ENCODE results near the gene KIAA0232.

KIAA0232 gene

DNA sequence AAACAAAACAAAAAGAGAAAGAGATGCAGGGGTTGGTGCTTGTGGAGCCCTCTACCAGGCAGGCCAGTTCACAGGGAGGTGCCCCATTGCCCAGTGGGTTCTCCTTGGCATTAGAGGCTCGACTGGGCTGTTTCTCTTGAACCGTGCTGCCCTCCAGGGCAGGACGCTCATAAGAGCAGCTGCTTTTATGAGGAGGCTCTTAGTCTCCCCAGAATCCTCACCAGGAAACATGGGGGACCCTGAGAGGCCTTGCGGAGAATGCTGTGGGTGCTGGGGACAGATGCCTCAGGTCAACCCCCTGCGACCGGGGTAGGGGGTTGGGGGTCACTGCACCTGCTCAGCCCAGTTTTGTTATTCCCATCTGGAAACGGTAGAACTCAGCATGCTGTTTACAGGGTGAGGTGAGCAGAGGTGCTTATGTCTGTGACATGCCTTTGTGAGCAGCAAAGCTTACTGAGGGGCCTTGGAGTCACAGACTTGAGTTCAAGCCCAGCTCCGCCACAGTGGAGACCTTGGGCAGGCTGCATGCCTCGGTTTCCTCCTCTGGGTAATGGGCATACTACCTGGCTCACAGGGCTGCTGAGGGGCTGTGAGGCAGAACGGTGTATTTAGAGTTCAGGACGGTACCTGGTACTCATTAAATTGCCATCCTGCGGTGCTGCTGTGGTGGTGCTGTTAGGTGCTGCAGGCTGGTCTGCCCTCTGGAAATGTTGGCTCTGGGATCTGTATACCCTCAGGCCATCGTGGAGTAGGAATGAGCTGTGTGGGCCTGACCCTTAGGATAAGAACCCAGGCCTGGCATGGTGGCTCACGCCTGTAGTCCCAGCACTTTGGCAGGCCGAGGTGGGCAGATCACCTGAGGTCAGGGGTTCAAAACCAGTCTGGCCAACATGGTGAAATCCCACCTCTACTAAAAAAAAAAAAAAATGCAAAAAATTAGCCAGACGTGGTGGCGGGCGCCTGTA is 132.8 kb downstream of the KIAA0232 start:
- DNase-seq (ENCODE audit: low read depth in 2 of 2), result no peak

DNA sequence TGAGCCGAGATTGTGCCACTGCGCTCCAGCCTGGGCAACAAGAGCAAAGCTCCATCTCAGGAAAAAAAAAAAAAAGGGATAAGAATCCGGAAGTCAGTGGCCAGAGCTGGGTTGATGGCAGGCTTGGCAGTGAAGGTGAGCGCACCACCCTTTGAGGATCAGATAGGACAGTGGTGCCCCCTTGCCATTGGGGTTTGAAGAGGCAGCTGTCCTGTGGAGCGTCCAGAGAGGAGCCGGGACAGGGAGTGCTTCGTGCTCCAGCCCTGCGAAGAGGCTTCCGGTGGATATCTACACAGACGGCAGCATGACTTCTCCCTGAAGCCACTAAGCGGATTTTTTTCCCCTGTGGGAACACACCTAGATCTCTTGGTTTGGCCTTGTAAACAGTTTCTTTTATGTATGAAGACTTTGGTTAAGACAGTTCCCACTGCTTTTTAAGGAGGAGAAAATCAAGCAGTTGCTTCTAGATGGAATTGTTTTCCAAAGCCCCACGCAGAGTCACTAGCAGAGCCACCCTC is 133.6 kb downstream of the KIAA0232 start:
- no peak for DNase-seq (ENCODE audit: low read depth in 2 of 2)

GRCh38 chr4:6916587-6917460 is 134.3 kb downstream of the KIAA0232 start:
- no peak for DNase-seq (ENCODE audit: low read depth in 2 of 2)

DNA sequence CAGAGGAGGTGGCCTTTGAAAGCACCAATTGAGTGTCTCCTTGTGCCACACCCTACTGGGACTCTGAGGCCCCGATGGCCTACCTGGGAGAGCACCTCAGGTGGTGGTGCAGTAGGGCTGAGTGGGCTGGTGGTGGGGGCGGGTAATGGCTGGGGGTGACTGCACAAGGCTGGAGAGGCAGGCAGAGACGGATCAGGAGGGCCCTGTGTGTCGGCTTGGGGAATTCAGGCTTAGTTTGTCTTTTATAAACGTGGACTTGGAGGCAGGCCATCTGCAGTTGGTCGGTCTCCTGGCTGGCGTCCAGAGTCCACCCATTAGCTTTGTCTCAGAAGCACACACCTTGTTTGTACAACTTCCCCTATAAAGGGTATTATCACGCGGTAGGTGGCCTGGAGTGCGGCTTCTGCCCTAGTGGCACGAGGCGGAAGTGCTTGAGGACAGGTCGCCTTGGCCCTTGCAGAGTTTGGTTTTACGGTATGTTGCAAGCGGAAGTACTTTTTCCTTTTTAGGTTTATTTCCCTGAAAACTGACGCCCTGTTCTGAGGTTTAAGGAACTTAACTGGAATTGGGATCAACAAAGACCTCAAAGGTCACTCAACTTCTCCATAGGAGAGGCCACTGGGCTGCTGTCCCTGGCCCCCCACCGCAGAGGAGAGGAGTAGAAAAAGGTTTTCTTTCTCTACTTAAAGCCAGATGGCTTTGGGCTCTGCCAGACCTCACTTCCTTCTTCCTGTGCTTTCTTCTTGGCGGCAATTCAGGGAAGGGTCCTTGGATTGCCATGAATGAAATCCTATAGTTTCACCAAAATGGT is 135.1 kb downstream of the KIAA0232 start:
- no peak for DNase-seq (ENCODE audit: low read depth in 2 of 2)

DNA sequence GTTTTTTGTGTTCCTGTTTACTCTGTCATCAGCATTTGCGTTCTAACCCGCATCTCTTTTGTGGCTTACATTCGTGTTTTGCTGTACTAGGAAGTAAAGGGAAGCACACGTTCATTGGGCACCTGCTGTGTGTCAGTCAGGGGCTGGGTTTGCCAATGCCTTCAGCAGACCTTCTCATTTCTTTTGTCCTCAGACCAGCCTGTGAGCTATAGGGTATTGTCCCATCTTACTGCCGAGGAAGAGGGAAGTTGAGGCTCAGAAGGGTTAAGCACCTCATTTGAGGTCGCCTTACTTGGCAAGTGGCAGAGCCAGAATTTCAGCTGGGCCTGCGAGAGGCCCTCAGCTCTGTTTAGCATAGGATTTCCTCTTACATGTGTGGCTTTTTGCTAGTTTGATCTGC is 135.8 kb downstream of the KIAA0232 start:
- DNase-seq (ENCODE audit: low read depth in 2 of 2), result no peak

DNA sequence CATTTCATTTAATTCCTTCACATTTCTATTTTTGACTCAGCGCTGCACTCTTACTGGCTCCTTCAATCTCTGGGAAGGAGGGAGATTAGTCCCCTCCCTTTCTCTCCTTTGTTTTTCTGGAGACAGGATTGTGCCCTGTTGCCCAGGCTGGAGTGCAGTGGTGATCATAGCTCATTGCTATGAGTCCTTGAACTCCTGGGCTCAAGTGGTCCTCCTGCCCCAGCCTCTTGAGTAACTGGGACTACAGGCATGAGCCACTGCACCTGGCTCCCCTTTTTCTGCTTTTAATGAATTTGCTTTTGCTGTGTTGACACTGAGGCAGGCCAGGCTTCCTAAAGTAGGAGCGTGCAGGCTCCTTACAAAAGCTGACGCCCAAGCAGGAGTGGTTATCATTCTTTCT is 137.6 kb downstream of the KIAA0232 start:
- DNase-seq (ENCODE audit: low read depth in 2 of 2), result no peak

GRCh38 chr4:6923507-6923906 is 141.0 kb downstream of the KIAA0232 start:
- DNase-seq (ENCODE audit: low read depth in 2 of 2), result no peak

- DNase-seq (ENCODE audit: low read depth in 2 of 2), result no peak
These were observed 141.8 kb downstream of the KIAA0232 start for GRCh38 chr4:6924361-6924779.

DNA sequence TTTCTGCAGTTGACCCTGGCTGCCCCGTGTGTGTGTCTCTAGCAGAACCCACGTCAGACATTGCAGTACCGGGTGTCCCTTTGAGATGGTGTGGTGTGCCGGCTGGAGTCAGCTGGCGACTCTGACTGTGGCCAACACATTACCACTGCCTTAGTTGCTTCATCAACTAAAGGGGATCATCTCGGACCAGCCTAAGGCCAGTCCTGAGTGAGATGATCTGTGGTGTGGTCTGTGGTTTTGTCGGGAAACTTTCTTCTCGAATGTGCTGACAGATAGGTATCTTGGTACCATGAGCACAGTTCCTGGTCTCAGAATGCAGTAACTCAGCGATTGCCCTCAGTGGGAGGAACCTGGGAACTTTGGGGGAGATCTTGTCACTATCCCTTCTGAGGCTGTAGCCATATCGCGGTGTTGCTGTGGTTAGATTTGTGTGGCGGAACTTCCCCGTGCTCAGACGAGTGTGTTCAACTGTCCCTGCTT is 142.9 kb downstream of the KIAA0232 start:
- no peak for DNase-seq (ENCODE audit: low read depth in 2 of 2)

DNA sequence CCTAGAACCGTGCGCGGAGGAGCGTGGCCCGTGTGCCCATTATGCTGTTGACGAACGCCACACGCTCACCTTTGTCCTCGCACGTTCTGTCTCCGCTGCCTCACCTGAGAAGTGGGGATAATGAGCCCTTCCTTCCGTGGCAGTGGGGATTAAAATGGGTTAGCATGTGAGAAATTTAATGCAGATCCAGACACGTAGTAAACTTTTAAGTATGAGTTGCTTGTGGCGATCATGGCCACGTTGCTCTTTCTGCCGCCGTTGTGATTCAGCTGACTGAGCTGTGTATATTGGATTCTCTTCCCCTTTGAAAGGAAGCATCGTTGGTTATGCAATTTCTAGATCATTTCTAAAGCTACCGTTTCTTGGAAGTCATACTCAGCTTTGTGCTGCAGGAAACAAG is 143.6 kb downstream of the KIAA0232 start:
- DNase-seq (ENCODE audit: low read depth in 2 of 2), result no peak

- DNase-seq (ENCODE audit: low read depth in 2 of 2), result no peak
These were observed 144.4 kb downstream of the KIAA0232 start for GRCh38 chr4:6926681-6927478.

GRCh38 chr4:6928081-6928480 is 145.6 kb downstream of the KIAA0232 start:
- DNase-seq (ENCODE audit: low read depth in 2 of 2), result no peak

DNA sequence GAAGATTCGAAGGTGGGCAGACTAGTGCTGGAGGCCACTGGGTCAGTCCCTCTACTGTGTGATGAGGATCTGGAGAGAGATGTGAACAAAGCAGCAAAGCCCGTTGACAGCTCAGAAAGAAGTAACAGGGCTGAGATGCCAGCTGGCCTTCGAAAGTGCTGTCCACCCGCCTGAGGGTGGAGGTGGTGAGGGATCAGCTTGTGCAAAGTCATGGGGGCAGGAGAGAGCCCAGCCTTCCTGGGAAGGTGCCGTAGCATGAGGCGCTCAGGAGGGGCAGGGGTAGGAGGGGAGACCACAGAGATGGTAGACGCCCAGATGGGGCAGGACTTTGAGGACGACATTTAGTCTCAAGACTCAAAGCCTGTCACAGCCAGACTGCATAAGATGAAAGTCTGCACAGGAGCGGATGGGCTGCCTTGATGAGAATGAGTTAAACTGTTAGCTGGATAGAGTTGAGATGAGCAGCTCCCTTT is 146.8 kb downstream of the KIAA0232 start:
- DNase-seq (ENCODE audit: low read depth in 2 of 2), result no peak

DNA sequence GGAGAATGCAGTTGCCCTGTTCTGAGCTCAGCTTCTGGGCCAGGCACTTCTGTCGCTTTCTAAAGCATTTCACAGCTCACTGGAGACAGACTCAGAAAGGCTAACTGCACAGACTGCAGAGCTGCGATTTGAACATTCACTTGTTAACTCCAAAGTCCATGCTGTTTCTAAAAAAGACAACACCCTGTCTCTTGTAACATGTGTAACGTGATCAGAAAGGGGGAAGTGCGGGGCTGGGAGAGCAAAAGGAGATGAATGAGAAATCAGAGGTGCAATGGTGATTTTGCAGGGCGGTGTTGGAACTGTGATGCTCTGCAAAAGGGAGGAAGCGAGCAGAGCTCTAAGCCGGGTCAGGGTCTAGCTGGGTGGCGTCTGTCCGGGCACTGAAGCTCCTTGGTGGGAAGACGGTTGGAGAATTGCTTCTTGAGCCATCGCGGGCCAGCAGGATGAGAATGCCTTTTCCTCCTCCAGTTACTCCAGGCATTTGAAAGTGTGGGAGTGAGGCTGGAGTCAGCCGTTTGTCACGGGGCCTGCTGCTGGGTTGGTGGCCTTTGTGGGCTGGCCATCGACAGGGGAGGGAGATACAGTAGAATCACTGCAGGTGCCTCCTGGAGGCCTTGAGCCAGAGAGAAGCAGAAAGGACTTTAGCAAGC is 147.4 kb downstream of the KIAA0232 start:
- no peak for DNase-seq (ENCODE audit: low read depth in 2 of 2)

GRCh38 chr4:6932475-6932874 is 149.9 kb downstream of the KIAA0232 start:
- DNase-seq (ENCODE audit: low read depth in 2 of 2), result no peak

- DNase-seq (ENCODE audit: low read depth in 2 of 2), result no peak
These were observed 150.4 kb downstream of the KIAA0232 start for GRCh38 chr4:6932918-6933317.
